ENCODE measurements around the gene ZNF554. TPM values are rescaled to one million over a fixed set of nuclear protein-coding genes. Genes with fewer than 3 reads are reported as not detected.

ZNF554 gene
- total and polyA plus RNA-seq, 2 donors (not counting 3 experiments of a cell fraction or from before 2014, with no cell fraction given), result 1.2 to 1.6 TPM

DNA sequence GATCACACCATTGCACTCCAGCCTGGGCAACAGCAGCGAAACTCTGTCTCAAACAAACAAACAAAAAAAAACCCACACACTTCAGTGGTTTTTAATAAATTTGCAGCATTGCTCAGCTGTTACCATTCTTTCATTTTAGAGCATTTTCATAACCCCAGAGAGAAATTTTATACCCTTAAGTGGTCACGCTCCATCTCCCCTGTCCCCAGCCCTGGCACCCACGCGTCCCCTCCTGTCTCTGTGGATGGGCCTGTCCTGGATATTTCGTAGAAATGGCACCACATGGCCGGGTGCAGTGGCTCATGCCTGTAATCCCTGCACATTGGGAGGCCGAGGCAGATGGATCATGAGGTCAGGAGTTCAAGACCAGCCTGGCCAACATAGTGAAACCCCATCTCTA, 26.5 kb upstream of the ZNF554 start:
- no peak for DNase-seq (ENCODE audit: low read depth, low spot score)
- POLR2A ChIA-PET, result no interaction called here

More for the DNA sequence above, 26.5 kb upstream of the ZNF554 start:
- no peak overlapping the region for H3K27ac ChIP-seq (ENCODE audit: insufficient read depth, low read depth, low read length)
- no peaks in the 10 kb centered on the region for H3K4me1 ChIP-seq (ENCODE audit: control insufficient read depth, extremely low read depth, insufficient read depth, low read length)
- dilution Hi-C loops (cut with MboI; ENCODE audit: extremely low pct_ligation_motif_present, low sequenced_read_pairs) (no loop called here), intact Hi-C loops (cut with micrococcal nuclease) (no loop called here)
- TF ChIP-seq FOS (IDR thresholded peaks at IDR 0.05; ENCODE audit: borderline replicate concordance, insufficient read depth, low read length), result no peak
- no peak for TF ChIP-seq EZH2 (IDR thresholded peaks at IDR 0.05; ENCODE audit: borderline replicate concordance, low read depth, low read length, severe bottlenecking)
- TF ChIP-seq GATA2 (IDR thresholded peaks at IDR 0.05; ENCODE audit: insufficient read depth, insufficient read length, low read depth, low read length), result no peak
- TF ChIP-seq MYC (IDR thresholded peaks at IDR 0.05; ENCODE audit: low read depth, low read length), result no peak
- TF ChIP-seq, protein P1, sequence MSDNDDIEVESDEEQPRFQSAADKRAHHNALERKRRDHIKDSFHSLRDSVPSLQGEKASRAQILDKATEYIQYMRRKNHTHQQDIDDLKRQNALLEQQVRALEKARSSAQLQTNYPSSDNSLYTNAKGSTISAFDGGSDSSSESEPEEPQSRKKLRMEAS (IDR thresholded peaks at IDR 0.05; ENCODE audit: insufficient read depth, insufficient read length), result no peak
- TF ChIP-seq POLR2AphosphoS5 (IDR thresholded peaks at IDR 0.05; ENCODE audit: insufficient read depth, low read depth, low read length), result no peak
- TF ChIP-seq, protein P2, sequence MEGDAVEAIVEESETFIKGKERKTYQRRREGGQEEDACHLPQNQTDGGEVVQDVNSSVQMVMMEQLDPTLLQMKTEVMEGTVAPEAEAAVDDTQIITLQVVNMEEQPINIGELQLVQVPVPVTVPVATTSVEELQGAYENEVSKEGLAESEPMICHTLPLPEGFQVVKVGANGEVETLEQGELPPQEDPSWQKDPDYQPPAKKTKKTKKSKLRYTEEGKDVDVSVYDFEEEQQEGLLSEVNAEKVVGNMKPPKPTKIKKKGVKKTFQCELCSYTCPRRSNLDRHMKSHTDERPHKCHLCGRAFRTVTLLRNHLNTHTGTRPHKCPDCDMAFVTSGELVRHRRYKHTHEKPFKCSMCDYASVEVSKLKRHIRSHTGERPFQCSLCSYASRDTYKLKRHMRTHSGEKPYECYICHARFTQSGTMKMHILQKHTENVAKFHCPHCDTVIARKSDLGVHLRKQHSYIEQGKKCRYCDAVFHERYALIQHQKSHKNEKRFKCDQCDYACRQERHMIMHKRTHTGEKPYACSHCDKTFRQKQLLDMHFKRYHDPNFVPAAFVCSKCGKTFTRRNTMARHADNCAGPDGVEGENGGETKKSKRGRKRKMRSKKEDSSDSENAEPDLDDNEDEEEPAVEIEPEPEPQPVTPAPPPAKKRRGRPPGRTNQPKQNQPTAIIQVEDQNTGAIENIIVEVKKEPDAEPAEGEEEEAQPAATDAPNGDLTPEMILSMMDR (IDR thresholded peaks at IDR 0.05; ENCODE audit: extremely low read depth in 1 of 2, insufficient read depth in 1 of 2, low read depth in 1 of 2, low read length in 2 of 2), result no peak
- no peak for TF ChIP-seq POLR2A (IDR thresholded peaks at IDR 0.05; ENCODE audit: low read depth, low read length)
- TF ChIP-seq JUN (IDR thresholded peaks at IDR 0.05; ENCODE audit: borderline replicate concordance, insufficient read depth, insufficient read length, low read depth), result no peak
- H3K4me2 ChIP-seq (ENCODE audit: insufficient read depth, low read length), result no peak overlapping the region
- H3K9me3 ChIP-seq (replicated peaks; ENCODE audit: control insufficient read depth, insufficient read depth, low read length), result no peaks in the 10 kb centered on the region
- no peaks in the 10 kb centered on the region for H4K20me1 ChIP-seq (replicated peaks; ENCODE audit: control insufficient read depth, extremely low read depth, insufficient read depth, low read length)
- no peak for FAIRE-seq
- peaks cover 11% of the 10 kb centered on the region for H3K79me2 ChIP-seq (ENCODE audit: control insufficient read depth, insufficient read depth, low read length)
- BruUV-seq (replicated peaks), result no TSS peak
- peaks cover 8 to 12% of the 10 kb centered on the region in 2 experiments for H3K36me3 ChIP-seq (ENCODE audit: control insufficient read depth in 2 of 2, extremely low read depth in 1 of 2, insufficient read depth in 2 of 2, low read length in 2 of 2)
- no peaks in the 10 kb centered on the region for H3K9me1 ChIP-seq (replicated peaks; ENCODE audit: control insufficient read depth, extremely low read depth, insufficient read depth, low read length)
- H2AFZ ChIP-seq (ENCODE audit: low read depth, low read length), result no peak overlapping the region
- H3K9ac ChIP-seq (replicated peaks; ENCODE audit: extremely low read depth, insufficient read depth, low read length), result no peak overlapping the region
- CTCF ChIA-PET, result no interaction called here
- no peaks in the 10 kb centered on the region for H3K27me3 ChIP-seq (ENCODE audit: control insufficient read depth in 2 of 2, insufficient read depth in 2 of 2, low read length in 2 of 2)
- H3K4me3 ChIP-seq (replicated peaks in 1 of 3; ENCODE audit: insufficient read depth in 1 of 3, low read depth in 1 of 3, low read length in 3 of 3), result no peak overlapping the region

All from endothelial cell of umbilical vein (primary cell).